HG03159 (cell line): ENCODE data around the gene HNRNPAB.

Experiments used
- ATAC-seq: cut with Tn5 transposase; IDR thresholded peaks from one replicate; pipeline ENCODE4 v1.9.1; 2021; ENCODE audit warnings: mild to moderate bottlenecking, moderate library complexity; ENCODE audit not compliant: unreplicated experiment

The HNRNPAB gene

DNA sequence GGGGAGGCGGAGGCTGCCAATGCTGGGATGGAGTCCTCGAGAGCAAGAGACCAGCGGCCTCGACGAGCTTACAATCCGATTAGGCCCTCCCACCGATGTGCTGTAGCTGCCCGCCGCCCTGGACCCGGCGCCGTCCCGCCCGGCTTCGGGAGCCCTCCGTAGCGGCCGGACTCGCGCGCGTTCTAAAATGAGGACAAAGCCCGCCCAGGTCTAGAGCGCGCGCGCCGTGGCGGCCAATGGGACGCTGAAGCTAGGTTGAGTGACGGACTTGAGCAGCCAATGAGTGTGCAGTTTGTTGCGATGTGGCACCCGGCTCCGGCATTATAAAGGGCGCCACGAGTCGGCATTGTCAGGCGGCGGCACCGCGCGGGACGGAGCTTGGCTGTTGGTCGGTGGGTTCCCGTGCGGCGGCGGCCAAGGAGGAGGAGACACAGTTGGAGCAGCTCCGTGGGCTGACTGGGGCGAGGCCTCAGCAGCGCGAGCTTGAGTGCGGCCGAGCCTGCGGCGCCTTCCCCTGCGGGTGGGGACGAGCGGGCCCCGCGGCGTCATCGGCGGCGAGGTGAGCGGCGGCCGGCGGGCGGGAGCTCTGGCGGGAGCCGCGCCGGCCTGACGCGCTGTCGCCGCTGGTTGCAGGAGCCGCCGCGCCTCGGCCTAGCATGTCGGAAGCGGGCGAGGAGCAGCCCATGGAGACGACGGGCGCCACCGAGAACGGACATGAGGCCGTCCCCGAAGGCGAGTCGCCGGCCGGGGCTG is at the start of gene HNRNPAB:
HNRNPAB (plus strand) TSS at position 352 of the 753 bp plus-strand sequence; CDS start at position 657, 305 bp downstream.
- ATAC-seq, result peak; percentile 82

DNA sequence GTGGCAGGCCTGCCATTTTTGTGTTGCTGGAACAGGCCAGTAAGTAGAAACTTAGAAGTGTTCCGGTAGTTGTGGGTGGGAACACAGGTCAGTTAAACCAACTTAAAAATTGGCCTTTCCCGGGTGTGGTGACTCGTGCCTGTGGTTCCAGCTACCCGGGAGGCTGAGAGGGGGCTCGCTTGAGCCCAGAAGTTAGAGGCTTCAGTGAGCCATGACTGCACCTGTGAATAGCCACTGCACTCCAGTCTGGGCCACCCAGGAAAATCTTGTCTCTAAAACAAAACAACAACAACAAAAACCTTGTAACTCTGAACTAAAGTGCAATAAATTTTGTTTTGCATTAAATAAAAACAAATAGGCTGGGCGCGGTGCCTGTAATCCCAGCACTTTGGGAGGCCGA is 49.3 kb upstream of the HNRNPAB start:
- ATAC-seq, result no peak

DNA sequence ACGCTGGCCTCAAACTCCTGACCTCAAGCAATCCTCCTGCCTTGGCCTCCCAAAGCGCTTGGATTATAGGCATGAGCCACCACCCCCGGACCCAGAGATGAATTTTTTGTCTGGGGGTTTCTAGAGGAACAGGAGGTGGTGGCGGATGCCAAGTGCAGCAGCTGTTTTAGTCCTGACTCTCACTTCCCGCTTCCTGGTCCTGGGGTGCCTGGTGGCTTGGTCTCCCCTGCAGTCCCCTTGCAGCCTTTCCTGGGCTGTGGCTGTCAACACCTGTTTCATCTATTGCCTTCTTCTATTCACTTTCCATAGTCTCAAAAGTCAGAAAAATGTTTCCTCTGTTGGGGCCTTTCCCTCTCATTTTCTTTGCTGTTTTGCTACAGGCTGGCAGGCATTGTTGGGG is 44.2 kb upstream of the HNRNPAB start:
- ATAC-seq, result no peak

DNA sequence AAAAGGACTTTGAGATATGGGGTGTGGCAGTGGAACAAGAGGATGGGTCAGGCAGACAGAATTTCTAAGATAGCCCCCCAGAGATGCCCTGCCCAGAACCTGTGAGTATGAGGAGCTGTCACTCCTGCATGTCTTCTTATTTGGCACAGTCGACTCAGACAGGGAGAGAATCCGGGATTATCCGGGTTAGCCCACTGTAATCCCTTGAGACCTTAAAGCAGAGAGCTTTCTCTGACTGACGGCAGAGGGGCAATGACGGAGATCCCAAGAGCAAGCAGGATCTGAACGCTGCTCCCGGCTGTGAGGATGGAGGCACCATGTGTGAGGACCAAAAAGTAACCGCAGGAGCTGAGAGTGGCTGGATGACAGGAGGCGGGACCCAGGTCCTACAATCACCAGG is 41.9 kb upstream of the HNRNPAB start:
- no peak for ATAC-seq

DNA sequence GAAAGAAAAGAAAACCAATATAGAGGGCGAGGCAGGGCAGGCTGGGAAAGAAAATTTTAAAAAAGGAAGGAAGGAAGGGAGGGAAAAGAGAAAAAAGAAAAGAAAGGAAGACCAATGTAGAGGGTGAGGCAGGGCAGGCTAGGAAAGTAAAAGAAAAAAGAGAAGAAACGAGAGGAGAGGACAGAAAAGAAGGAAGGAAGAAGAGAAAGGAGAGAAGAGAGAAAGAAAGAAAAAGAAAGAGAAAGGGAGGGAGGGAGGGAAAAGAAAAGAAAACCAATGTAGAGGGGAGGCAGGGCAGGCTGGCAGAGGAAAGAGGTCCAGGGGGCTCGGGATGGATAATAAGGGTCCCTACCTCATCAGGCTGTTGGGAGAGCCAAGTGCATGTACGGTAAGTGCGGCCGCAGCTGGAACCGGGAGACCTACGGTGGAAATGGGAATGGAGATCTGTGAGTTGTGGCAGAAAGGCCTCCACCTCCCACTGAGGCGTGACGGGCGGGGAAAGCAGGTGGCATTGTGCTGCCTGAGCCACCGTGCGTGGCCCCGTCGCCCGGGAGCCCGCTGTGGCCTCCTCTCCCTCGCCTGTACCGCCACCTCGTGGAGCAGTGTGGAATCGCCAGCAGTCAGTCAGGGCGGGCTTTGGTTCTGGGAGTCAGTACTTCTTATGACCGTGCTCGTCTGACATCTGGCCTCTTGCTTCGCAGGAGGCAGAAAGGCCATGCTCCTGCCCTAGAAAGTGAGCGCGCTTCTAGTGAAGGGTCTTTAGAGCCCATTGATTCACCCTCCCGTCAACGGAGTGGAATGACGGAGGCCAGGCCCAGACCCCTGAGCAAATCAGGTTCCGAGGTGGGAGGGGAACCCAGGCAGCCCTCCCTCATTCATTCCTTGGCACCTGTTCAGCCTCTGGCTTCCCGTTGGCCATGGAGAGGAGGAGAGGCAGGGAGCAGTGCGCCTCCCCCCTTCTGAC is 40.3 kb upstream of the HNRNPAB start:
- ATAC-seq, result peak; percentile 91

DNA sequence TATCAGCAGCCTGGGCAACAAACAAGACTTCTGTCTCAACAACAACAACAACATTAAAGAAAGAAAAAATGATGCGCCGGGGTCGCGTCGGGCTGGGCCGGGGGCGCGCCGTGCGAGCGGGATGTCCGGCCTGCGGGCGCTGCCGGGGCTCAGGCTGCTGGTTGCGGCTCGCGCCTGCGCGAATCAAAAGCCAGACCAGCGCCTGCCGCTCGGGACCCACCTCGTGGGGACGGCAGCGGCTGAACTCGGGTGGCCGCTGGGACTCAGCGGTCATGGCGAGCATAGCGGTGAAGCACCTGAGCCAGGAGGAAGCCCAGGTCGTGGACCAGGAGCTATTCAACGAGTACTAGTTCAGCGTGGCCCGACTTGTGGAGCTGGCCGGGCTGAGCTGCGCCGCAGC is 38.8 kb upstream of the HNRNPAB start:
- no peak for ATAC-seq

DNA sequence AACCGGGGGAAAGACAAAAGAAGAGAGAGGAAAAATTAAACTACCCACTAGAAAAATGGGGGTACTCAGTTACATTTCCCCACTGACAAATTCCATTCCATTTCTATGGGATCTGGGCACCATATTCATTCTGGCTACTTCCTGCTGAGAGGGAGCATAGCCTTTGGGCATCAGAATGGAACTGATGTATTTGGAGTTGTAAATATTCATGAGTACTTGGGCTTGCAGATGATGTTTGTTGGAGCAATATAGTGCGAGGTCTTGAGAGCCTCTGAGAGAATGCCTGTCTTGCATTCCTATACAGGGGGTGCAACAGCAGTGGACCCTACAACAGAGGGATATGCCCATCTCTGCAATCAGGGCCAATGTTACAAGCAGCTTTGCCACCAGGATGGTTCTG is 33.9 kb upstream of the HNRNPAB start:
- no peak for ATAC-seq

DNA sequence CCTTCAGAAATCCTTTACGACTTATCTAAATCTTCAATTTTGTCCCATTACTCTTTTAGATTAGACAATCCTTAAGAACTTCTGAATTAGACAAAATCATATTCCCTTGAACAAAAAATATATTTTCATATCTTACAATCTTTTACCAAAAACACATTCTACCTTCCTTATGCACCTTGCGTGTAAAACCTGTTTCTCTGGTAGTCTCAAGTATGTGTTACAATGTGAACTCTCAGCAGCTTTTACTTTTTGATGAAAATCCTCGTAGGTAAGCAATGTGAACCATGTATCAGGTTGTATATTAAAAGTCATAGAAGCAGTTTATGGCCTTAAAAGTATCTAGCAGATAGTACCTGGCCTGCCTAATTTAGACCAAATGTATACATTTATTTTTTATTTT is 29.9 kb upstream of the HNRNPAB start:
- ATAC-seq, result no peak

DNA sequence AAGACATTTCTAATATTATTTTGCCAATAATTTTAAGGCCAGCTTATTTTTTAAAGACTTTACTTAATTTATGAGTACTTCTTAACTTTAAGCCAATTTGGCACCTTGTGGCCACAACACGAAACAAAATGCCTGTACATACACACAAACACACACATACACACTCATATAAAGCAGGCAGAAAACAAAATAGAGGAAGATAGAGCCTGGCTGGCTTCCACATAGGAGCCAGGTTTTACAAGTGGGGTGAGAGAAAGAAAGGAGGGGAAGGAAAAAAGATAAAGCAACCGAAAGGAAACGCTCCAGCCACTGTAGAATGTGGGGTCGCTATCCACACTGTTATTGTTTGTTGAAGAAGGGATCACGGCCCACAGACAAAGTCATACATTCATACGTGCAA is 27.5 kb upstream of the HNRNPAB start:
- no peak for ATAC-seq

DNA sequence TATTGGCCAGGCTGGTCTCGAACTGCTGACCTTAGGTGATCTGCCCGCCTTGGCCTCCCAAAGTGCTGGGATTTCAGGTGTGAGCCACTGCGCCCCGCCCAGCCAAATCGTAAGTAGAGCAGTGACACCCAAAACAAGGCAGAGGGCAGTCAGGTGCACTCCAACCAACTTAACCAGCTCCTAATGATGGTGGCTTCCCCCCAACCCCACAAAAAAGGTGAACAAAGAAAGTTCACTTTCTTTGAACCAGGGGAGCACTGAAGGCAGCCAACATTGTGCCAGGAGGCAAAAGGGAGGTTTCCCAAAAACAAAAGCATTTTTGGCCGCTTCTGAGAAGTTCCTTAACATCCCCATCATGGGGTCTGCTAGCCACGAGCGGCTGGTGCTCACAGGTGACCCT is 26.8 kb upstream of the HNRNPAB start:
- ATAC-seq, result no peak

DNA sequence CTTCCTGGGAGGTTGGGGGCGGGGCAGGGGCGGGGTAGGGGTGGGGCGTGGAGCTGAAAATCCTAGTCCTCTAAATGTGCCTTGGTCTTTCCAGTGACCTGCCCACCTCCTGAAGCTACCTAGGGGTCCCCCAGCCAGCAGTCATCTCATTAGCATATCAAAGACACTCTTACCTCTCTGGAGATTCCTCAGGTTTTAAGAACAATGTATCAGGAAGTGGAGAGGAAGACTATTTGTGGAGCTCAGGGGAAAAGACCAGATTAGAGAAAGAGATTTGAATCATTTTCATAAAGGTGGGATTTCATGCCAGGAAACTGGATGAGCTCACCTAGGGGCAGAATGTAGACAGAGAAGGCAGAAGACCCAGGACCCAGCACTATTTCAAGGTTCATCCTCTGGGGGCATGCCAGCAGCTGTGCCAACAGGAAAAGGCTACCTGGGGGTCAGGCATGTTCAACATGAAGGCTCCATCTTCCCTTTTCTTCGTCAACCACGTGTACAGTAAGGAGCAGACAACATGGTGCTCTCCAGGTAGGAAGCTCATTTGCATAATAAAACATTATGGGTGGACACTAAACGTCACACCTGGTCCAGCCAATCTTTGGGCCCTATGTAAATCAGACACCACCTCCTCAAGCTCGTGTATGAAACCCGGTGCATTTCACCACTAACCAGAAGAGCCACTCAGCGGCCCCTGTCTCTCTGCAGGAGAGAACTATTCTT is 24.0 kb upstream of the HNRNPAB start:
- ATAC-seq, result no peak

DNA sequence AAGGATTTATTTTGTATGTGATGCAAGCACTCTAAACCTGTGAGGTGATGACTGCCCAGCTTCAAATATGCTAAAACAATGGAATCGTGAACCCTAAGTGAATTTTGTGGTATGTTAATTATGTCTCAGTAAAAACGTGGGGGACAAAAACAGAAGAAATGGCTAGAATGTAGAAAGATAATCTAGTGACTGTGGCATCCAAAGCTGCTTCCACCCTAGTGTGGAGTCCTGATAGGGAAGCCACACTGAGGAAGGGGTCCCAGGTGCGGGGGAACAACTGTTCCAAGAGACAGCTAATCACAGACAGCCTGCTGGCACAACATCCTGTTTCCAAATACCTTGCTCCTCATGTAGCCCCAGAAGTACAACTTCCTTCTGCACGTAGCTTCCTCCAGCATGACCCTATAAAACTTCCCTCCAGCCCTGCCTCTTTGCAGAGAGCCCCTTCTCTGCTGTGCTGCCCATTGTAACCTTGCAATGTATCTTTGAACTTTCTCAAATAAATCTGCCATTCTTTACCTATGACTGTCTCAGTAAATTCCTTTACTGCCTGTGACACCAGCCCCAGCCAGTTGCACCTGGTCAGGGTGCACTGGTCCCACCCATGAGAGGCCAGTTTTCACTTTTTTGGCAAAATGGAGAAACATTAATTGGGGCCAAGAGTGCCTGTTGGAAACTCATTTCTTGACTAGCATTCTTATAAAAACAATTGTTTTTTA is 22.0 kb upstream of the HNRNPAB start:
- ATAC-seq, result no peak

DNA sequence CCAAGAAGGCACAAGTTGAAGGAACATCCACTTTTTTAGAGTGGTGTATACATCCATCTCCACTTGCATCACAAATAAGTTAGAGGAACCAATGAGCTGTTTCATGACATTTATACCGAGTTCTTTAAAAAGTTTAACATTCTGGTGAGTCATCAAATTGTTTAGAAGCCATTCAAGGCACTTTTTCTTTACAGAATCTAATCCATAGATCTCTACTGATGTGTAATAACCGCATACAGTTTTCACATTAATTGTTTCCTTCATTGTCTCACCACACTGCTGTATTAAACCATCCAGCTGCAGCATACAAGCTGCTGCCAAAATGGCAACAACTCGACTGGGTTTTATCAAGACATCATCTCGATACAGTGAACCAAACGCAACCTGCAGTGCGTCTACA is 17.9 kb upstream of the HNRNPAB start:
- no peak for ATAC-seq

DNA sequence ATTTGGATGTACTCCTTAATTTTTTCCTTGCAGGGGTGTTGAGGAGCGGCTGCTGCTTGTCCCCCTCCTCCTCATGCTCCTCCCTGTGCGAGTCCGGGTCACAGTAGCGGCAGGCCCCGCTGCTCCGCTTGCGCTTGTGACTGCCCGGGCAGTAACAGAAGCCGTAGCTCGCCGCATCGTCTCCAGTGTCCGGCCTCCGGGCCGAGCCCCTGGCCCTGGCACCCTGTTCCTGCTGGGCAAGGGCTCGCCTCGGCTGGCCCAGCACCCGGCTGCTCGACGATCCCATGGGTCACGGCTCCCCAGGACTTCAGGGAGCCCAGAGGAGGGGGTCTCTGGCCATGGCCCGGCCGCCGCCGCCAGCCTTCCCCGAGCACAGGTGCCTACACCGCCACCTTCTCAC is 17.3 kb upstream of the HNRNPAB start, which contains the start of gene GMCL2:
GMCL2 (minus strand) TSS at position 358 of the 400 bp plus-strand sequence; CDS start at position 286, 72 bp downstream.
- no peak for ATAC-seq

DNA sequence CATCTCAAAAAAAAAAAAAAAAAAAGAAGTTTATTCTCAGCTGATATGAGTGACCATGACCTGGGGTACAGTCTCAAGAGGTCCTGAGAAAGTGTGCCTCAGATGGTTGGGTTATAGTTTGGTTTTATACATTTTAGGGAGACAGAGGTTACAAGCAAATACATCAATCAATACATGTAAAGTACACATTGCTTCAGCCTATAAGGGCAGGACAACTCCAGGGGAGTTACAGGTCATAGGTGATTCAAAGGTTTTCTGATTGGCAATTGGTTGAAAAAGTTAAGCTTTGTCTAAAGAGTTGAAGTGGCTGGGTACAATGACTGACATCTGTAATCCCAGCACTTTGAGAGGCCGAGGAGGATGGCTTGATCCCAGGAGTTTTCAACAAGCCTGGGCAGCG is 14.9 kb upstream of the HNRNPAB start:
- no peak for ATAC-seq

DNA sequence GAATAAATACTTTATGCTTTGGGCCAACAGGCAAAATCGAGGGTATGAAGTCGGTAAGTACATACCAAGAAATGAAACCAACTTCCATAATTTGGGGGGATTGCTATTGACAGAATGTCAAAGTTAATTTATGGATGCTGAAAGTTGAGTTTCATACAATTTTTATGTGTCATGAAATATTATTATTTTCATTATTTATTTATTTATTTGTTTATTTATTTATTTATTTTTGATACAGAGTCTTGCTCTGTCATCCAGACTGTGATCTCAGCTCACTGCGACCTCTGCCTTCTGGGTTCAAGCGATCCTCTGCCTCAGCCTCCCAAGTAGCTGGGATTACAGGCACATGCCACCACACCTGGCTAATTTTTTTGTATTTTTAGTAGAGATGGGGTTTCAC is 12.7 kb upstream of the HNRNPAB start:
- no peak for ATAC-seq

DNA sequence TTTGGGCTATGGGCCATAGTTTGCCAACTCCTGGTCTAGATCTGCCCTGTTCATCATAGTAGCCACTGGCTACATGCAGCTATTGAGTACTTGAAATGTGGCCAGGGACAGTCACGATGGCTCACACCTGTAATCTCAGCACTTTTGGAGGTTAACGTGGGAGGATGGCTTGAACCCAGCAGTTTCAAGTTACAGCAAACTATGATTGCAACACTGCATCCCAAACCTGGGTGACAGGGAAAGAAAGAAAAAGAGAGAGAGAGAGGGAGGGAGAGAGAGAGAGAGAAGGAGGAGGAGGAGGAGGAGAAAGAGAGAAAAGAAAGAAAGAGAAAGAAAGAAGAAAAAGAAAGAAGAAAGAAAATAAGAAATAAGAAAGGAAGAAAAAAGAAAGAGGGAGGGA is 12.1 kb upstream of the HNRNPAB start:
- ATAC-seq, result no peak

DNA sequence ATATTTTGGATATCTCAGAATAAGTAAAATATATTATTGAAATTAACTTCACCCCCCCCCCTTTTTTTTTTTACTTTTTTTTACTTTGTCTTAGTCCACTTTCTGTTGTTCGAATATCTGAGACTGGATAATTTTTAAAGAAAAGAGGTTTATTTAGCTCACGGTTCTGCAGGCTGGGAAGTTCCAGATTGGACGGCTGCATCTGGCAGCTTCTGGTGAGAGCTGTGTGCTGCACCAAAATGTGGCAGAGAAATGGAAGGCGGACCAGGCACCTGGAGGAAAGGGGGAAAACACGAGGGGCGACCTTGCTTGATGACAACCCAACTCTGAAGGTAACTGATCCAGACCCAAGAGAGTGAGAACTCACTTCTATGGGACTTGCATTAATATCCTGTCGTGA is 11.5 kb upstream of the HNRNPAB start:
- no peak for ATAC-seq

DNA sequence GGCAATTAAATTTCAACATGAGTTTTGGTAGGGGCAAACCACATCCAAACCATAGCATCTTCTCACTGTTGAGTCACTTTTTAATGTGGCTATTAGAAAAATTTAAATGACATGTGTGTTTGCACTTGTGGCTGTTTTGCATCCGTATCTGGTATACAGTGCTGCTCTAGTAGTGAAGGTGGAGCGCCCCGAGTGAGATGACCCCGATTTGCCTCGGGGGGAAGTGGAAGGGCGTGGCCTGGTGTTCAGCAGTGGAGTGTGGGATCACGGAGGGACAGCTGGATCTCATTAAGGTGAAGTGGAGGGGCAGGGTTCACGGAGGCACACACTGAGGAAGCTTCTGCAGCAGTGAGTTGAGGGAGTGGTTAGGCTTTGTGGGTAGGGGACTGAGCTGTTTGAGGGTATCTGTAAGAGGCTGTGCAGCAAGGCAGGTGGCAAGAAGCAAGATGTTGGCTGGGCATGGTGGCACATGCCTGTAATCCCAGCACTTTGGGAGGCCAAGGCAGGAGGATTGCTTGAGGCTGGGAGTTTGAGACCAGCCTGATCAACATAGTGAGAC is 11.0 kb upstream of the HNRNPAB start:
- ATAC-seq, result no peak

DNA sequence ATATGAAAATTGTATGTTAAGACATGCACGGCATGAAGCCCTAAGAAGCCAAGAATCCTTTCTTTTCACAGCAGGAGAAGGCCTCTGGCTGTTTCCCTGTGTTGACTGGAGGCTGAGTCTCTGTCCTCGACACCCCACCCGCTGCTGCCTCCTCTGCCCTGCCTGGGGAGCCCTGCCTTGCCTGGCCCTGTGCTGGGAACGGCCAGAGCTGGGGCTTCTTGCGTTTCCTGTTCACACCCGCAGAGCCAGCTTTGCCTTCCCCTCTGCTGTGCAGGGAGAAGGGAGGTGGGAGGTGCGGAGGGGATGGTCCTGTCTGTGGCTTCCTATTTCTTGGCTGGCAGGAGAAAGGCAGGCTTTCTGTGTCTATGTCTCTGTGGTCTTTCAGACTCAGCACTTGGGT is 10.3 kb upstream of the HNRNPAB start:
- ATAC-seq, result no peak
